H54 (cell line): ENCODE measurements around the gene TEX13B.

Experiments used
- DNase-seq: peaks from one replicate; pipeline ENCODE4 v3.0.0; 2011; ENCODE audit warnings: low spot score, mixed read lengths; ENCODE audit not compliant: insufficient read length
- FAIRE-seq: peaks from 3 replicates; lab custom pipeline; 2011; peaks lifted over from hg19 to GRCh38; lab: Jason Lieb, UNC
- POLR2A ChIP-seq: IDR thresholded peaks from 2 replicates; pipeline ENCODE4 v1.6.1; 2011; ENCODE audit warnings: low read depth, mild to moderate bottlenecking, low read length

The TEX13B gene, protein sequence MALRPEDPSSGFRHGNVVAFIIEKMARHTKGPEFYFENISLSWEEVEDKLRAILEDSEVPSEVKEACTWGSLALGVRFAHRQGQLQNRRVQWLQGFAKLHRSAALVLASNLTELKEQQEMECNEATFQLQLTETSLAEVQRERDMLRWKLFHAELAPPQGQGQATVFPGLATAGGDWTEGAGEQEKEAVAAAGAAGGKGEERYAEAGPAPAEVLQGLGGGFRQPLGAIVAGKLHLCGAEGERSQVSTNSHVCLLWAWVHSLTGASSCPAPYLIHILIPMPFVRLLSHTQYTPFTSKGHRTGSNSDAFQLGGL

DNA sequence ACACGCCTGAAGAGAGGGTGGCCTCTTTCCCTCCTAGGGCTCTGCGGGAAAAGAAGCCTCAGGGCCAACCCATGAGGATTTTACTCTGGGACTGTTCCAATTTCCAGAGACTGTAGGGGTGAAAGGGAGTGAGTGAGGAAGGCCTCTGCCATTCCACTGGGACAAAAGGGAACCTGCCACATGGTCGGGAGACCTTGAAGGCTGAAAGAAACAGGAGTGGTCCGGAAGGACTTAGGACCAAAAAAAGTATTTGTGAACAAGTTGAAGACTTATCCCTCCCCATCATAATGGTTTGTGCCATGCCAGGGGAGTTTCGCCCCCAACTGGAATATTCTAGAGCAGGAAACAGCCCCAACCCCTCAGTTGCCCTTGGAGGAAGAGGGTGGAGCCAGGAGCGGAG, at the start of gene TEX13B:
Gene TEX13B (minus strand): TSS at position 15 of the 400 bp plus-strand sequence. CDS start 243 bp downstream, outside the sequence.
- no peak for FAIRE-seq
- DNase-seq, result no peak
- no peak for TF ChIP-seq POLR2A

DNA sequence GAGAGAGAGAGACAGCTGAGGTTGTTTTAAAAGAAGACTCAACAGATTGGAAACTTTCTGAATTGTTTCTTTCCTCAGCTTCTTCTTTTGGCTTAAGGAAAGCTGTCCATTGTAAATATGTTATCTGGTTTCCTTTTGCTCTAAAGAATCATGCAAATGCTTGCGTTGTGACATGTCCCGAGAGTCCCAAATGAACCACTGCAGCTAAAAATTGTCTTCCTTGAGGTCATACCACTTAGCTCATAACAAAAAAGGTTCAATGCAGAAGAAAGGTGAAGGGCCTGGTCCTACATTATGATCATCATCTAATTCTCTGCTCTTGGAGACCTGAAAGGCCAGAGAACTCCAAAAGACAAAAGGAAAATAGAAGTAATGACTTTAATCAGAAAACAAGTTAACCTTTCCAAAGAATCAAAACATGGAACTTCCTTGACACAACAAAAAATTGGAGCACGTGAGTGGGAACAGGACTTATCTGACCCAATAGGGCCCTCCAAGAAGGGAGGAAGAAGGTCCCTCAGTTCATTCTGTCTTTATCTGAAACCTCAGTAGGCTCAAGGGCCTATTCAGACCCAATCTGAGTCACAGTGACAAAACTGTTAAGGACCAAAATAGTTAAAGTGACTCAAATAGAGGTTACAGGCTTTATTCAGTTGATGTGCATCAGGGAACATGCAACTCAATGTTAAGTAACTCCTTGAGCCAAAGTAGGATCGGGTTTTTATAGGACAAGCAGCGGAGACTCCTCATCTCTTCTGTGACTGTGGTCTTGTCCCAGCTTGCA, 48.0 kb upstream of the TEX13B start:
- DNase-seq, result no peak
- FAIRE-seq, result no peak
- TF ChIP-seq POLR2A, result no peak

DNA sequence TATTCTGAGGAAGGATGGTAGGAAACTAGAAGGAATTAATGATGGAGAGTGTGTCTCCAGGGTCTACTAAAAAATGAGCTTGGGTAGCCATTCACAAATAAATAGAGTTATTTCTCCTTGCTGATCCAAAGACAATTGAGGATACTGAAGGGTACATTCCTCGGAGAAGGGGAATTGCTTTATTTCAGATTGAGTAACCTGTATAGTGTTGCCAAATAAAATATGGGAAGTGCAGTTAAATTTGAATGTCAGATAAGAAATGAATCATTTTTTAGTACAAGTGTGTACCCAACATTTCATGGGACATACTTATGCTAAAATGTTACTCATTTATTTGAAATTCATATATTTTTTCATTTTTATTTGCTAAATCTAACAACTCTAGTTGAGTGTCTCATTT, 46.7 kb upstream of the TEX13B start:
- DNase-seq (no peak), FAIRE-seq (no peak)
- no peak for TF ChIP-seq POLR2A

DNA sequence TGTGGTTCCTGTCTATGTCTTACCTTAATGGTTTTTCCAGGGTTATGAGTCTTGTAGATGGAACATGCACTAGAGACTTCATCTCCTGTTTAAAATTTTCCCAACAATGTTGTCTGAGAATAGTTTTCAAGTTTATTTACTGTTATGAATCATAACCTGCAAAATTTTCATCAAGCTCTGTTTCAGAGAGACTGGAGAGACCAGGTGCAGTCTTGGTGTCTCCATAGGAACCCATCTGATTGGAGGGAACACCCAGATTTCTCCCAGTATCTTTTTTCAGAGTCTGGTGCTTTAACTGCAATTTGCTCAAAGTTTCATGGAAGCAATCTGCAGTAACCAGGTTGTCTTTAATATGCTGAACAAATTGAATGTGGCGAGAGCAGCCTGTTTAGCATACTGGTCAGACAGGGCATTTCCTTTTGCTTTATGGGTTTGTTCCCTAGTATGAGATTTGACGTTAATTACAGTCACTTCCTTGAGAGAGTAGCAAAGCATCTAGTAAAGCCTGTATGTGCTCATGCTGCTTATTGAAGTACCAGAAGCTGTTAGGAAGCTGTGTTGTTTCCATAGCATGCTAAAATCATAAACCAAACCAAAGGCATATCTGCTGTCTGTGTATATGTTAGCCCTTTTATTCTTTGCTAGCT, 43.9 kb upstream of the TEX13B start:
- DNase-seq (no peak), FAIRE-seq (no peak)
- no peak for TF ChIP-seq POLR2A

DNA sequence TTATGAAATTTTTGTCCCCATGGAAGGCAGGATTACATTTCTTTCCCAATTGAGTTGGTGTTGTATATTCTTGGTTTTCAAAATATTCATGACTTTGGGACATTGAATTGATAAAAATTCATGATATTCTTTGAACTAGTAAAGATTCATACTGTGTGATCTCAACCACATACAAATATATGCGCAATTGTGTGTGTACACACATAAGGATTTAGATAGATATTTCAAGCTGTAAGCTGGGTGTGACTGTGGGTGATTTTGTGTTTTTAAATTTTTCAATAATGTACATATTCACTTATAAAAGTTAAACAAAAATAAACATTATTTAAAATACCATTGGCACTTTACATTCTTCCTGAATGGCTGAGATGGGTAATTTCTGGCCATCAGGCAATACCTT, 43.2 kb upstream of the TEX13B start:
- no peak for DNase-seq
- TF ChIP-seq POLR2A, result no peak
- no peak for FAIRE-seq

DNA sequence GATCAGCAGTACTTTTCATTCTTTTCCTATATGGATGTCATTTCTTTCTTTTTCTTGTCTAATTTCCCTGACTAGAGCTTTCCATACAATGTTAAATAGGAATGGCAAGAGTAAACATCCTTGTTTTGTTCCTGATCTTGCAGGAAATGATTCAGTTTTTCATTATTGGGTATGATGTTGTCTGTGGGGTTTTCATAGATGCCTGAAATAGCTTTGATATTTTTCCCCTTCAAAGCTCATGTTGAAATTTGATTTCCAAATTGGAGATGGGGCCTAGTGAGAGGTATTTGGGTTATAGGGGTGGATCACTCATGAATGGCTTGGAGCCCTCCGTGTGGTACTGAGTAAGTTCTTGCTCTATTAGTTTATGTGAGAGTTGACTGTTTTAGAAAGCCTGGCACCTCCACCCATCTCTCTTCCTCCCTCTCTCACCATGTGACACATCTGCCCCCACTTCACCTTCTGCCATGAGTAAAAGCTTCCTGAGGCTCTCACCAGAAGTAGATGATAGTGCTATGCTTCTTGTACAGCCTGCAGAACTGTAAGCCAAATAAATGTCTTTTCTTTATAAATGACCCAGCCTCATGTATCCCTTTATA, 40.4 kb upstream of the TEX13B start:
- no peak for FAIRE-seq
- DNase-seq, result no peak
- TF ChIP-seq POLR2A, result no peak

DNA sequence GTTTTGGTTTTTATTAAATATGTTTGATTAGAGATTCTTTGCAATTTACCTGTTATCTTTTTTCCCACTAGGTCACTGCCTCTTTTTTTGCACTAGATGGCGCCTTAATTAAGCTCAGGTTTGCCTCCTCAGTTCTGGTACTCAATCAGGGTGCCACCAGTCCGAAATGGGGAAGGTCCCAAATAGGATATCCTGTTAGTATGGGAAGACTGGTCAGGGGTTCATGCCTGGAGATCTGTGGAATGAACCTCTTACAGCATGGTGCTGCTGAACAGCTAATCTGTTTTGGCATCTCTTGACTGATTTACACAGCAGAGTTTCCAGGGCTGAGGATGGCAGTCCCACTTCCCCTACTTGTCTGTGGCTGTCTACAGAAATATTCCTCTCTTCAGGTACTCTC, 38.5 kb upstream of the TEX13B start:
- DNase-seq (no peak), FAIRE-seq (no peak)

DNA sequence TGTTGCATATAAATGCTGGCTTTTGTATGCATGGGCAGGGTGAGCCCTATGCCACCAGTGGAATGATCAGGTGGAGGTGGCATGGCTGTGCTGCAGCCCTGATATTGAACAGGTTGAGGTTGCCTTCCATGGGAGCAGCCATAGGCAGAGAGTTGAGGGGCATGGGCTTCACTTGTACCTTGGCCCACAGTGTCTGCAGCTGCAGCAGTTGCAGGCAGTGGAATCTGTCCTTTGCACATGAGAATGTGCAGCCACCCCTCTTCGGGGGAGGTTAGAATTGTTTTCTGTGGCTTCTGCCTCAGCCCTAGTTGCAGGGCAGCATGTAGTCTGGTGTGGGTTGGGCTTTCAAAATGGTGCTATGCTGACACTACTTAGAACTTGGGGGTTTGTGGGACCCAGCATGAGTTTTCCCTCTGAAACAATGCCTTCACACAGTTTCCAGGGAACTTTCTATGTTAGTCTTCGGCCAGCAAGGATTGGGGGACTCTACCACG, 37.3 kb upstream of the TEX13B start:
- DNase-seq (no peak), FAIRE-seq (no peak)
- TF ChIP-seq POLR2A, result no peak

More for the DNA sequence above, 38.5 kb upstream of the TEX13B start:
- no peak for TF ChIP-seq POLR2A

DNA sequence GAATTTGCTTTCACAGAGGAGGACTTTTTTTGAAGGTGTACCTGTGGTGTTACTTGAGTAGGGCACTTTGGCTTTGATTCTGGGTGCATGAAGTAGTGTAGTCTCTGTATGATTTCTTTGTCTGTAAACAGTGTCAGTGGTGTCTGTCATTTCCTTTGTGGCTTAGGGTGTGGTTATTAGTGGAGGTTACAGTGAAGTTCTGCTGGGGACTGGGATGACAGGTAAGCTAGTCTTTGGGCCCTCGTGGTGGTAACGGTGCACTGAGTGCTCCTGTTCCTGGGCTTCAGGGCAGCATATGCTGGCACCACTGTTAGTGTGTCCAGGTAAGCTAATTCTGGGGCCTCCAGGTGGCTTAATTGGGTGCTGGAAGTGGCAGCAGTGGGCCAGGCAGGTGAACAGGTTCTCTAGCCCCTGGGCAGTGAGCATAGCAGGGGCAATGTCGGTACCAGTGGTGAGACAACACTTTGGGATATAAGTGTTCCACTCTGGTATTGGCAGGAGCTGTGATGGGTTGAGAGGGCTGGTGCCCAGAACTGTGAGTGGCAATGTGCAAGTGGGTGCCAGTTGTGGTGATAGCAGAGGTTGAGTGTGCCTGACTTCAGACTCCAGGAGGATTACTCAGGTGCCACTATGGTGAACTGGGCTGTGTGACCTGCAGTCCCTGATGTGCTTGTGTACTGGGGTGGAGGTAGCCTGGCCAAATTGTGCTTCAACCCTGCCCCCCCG, 36.6 kb upstream of the TEX13B start:
- DNase-seq (no peak), FAIRE-seq (no peak)

DNA sequence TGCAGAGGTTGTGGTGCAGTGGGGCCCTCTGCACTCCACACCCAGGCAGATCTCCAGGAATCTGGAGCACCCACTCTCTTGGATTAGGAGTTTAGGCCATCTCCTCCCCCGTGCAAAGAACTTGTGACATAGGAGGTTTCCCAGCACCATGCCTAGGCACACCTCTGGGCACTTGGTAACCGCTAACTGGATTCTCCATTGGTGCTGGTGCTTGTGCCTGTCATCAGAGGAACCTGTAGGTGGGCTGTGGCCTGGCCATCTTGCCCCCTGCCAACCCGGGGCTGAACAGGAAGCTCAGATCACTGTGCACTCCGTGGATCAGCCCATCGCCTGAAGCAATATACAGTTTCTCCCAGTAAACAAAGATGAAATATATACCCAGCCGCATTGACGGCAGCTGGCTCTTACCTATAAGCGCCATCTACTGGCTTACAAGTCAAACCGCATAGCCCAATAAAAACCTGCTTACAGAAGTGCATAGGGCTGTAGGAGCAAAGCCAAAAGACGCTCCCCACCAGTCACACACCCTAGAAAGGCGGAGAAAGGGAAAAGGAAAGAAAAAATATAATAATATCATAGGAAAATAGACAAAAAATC, 19.1 kb upstream of the TEX13B start:
- FAIRE-seq, result no peak
- TF ChIP-seq POLR2A, result no peak
- DNase-seq, result peak; percentile 11

More for the DNA sequence above, 36.6 kb upstream of the TEX13B start:
- no peak for TF ChIP-seq POLR2A

DNA sequence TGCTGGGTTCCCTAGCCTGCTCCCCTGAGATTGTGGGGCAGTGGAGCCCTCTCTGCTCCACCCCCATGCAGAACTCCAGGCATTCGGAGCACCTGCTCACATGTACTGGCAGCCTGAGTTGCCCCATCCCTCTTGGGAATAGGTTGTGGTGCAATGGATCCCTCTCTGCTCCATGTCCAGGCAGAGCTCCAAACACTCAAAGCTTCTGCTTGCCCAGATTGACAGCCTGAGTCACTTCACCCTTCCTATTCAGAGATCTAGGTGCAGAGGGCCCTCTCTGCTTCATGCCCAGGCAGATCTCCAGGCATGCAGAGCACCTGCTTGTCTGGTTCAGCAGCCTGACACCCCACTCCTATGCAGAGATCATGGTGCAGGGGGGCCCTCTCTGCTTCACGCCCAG, 18.6 kb upstream of the TEX13B start:
- TF ChIP-seq POLR2A, result no peak
- DNase-seq, result no peak
- no peak for FAIRE-seq

DNA sequence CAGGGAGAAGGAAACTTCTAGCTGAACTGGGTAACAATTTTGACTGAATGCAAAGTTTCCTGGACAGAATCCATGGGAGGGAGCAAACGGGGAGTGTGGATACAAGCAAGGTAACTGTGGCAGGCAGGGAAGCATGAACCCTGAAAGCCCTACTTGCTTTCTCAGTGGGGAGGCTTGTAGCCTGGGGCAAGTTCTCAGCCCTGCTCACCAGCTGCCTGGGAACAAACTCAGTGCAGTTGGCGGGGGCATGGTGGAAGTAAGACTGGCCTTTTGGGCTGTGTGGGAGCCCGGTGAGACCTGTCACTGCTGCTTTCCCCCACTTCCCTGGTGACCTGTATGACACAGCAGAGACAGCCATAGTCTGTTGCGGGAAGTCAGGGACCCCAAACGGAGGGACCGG, 14.0 kb upstream of the TEX13B start:
- DNase-seq (no peak), FAIRE-seq (no peak)
- no peak for TF ChIP-seq POLR2A

DNA sequence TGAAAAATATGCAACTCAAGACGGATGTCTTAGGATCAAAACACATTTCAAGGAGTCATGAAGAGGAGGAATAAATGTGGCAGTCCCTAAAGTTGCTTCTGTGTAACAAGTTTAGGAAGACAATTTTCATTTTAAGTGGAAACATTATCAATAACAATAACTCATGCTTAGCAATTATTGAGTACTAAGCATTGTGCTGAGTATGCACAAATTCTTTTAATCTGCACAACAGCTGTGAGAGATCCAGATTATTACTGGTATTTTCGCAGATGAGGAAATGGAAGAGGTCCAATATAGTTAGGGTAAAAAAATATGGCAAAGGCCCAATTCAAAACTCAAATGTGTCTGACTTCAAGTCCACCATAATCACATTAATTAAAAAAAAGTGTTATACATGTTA, 2.9 kb upstream of the TEX13B start:
- no peak for DNase-seq
- no peak for FAIRE-seq
- no peak for TF ChIP-seq POLR2A

DNA sequence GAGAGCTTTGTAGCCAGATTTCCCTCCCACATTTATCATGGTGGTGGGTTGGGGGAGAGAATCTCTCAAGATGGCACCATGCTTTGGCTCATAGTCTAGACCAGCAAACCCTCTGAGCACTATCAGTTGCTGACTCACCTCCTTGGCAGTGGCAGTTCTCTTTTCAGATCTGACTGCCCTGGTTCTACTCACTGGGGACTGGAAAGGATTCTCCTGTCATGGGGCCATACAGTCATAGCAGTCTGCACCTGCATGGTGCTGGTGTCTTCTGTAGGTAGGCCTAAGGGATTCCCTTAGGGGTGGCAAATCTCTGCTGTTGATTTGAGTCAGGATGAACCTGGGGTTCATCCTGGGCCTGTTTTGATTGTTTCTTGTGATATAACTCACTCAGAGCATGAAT, 2.6 kb downstream of the TEX13B start:
- FAIRE-seq (no peak), DNase-seq (no peak)
- no peak for TF ChIP-seq POLR2A
